Activated T-cell treated with anti-CD3 and anti-CD28 coated beads for 4 hours (primary cell): ENCODE results near the gene LDLRAD4.

Experiments
- DNase-seq: peaks from one replicate; pipeline ENCODE4 v3.0.0-alpha.2; 2020

LDLRAD4 gene

GRCh38 chr18:13416208-13416607, 197.6 kb downstream of the LDLRAD4 start:
- DNase-seq, result no peak

GRCh38 chr18:13416848-13417247, 198.3 kb downstream of the LDLRAD4 start:
- no peak for DNase-seq

GRCh38 chr18:13418013-13418710, 199.6 kb downstream of the LDLRAD4 start:
- DNase-seq, result no peak

GRCh38 chr18:13420969-13421686, 202.6 kb downstream of the LDLRAD4 start:
- no peak for DNase-seq

GRCh38 chr18:13422541-13423147, 204.1 kb downstream of the LDLRAD4 start:
- DNase-seq, result no peak

- DNase-seq, result no peak
These were observed 204.8 kb downstream of the LDLRAD4 start for GRCh38 chr18:13423352-13423751.

GRCh38 chr18:13424363-13424762, 205.8 kb downstream of the LDLRAD4 start:
- no peak for DNase-seq

- DNase-seq, result no peak
These were observed 207.0 kb downstream of the LDLRAD4 start for GRCh38 chr18:13425357-13426091.

- DNase-seq, result no peak
These were observed 208.8 kb downstream of the LDLRAD4 start for GRCh38 chr18:13427354-13427753.

- DNase-seq, result no peak
These were observed 209.8 kb downstream of the LDLRAD4 start for GRCh38 chr18:13428319-13428718.

GRCh38 chr18:13429016-13429415, 210.5 kb downstream of the LDLRAD4 start:
- no peak for DNase-seq

- DNase-seq, result no peak
These were observed 211.4 kb downstream of the LDLRAD4 start for GRCh38 chr18:13429884-13430510.

GRCh38 chr18:13430663-13431062, 212.1 kb downstream of the LDLRAD4 start:
- DNase-seq, result no peak

- DNase-seq, result no peak
These were observed 213.3 kb downstream of the LDLRAD4 start for GRCh38 chr18:13431886-13432285.

GRCh38 chr18:13433125-13433524, 214.6 kb downstream of the LDLRAD4 start:
- no peak for DNase-seq

GRCh38 chr18:13433685-13434084, 215.1 kb downstream of the LDLRAD4 start:
- no peak for DNase-seq

- no peak for DNase-seq
These were observed 216.3 kb downstream of the LDLRAD4 start for GRCh38 chr18:13434854-13435253.

GRCh38 chr18:13435586-13436333, 217.2 kb downstream of the LDLRAD4 start:
- no peak for DNase-seq

GRCh38 chr18:13436576-13436975, 218.0 kb downstream of the LDLRAD4 start:
- DNase-seq, result no peak

GRCh38 chr18:13437034-13437433, 218.5 kb downstream of the LDLRAD4 start:
- DNase-seq, result no peak

- peak; percentile 38 for DNase-seq
These were observed 219.4 kb downstream of the LDLRAD4 start for GRCh38 chr18:13437796-13438506.
